ENCODE measurements around the gene KPRP.

DNA sequence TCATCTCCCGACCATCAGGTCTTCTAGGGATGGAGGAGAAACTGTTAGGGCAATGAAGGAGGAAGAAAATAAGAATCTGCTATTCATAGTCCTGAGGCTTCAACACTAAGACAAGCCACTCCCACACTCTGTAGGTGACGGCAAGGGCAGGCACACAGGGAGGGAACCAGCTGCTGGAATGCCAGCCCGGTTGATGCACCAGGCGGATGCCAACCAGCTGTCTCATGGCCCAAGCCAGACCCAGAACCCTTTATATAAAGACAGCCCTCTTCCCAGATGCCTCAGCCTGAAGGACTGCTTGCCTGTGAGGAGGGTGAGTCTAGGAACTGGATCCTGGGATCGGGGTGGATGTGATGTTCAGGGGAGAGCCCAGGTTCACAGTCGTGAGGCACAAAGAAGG is at the start of gene KPRP:
- no peak for TF ChIP-seq EZH2 (IDR thresholded peaks at IDR 0.05)
- TF ChIP-seq, protein P1, sequence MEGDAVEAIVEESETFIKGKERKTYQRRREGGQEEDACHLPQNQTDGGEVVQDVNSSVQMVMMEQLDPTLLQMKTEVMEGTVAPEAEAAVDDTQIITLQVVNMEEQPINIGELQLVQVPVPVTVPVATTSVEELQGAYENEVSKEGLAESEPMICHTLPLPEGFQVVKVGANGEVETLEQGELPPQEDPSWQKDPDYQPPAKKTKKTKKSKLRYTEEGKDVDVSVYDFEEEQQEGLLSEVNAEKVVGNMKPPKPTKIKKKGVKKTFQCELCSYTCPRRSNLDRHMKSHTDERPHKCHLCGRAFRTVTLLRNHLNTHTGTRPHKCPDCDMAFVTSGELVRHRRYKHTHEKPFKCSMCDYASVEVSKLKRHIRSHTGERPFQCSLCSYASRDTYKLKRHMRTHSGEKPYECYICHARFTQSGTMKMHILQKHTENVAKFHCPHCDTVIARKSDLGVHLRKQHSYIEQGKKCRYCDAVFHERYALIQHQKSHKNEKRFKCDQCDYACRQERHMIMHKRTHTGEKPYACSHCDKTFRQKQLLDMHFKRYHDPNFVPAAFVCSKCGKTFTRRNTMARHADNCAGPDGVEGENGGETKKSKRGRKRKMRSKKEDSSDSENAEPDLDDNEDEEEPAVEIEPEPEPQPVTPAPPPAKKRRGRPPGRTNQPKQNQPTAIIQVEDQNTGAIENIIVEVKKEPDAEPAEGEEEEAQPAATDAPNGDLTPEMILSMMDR (IDR thresholded peaks at IDR 0.05), result no peak

Measured in neural progenitor cell (in vitro differentiated cells).